Brain microvascular endothelial cell (primary cell): ENCODE measurements around the gene AKAP11.

Experiments
- DNase-seq: peaks from one replicate; pipeline ENCODE4 v3.0.0-alpha.2; 2020
- H3K27ac ChIP-seq: fragments of 250-450 bp; sonication (Bioruptor Pico); 2 replicates; pipeline ENCODE4 v1.5.1; 2020; ENCODE audit warnings: mild to moderate bottlenecking, moderate library complexity
- H3K27me3 ChIP-seq: fragments of 250-450 bp; sonication (Bioruptor Pico); replicated peaks from 2 replicates; pipeline ENCODE4 v1.5.1; 2020; ENCODE audit warnings: mild to moderate bottlenecking
- H3K36me3 ChIP-seq: fragments of 250-450 bp; sonication (Bioruptor Pico); replicated peaks from 2 replicates; pipeline ENCODE4 v1.5.1; 2020; ENCODE audit warnings: mild to moderate bottlenecking
- H3K4me3 ChIP-seq: 2 replicates; pipeline ENCODE4 v1.5.1; 2011; ENCODE audit warnings: low read depth, mild to moderate bottlenecking, control low read depth, low read length, moderate library complexity
- CTCF ChIP-seq: IDR thresholded peaks from 2 replicates; pipeline ENCODE4 v1.5.1; 2011; ENCODE audit warnings: low read depth, mild to moderate bottlenecking, moderate library complexity, low read length, control low read depth, inconsistent platforms; ENCODE audit errors: missing control alignments
- in situ Hi-C: cut with HindIII; loops from 2 replicates; pipeline ENCODE4 v1.10.0; 2017; ENCODE audit warnings: low sequenced_read_pairs, low pct_ligation_motif_present

The AKAP11 gene

GRCh38 chr13:42328672-42329071 is 56.7 kb downstream of the AKAP11 start:
- in situ Hi-C loops: no loop called here
- DNase-seq: no peak
- no peak overlapping the region for H3K4me3 ChIP-seq
- no peak for TF ChIP-seq CTCF
- H3K36me3 ChIP-seq: no peaks in the 10 kb centered on the region
- no peaks in the 10 kb centered on the region for H3K27me3 ChIP-seq
- H3K27ac ChIP-seq: no peak overlapping the region

GRCh38 chr13:42329239-42329638 is 57.3 kb downstream of the AKAP11 start:
- no peak overlapping the region for H3K4me3 ChIP-seq
- H3K36me3 ChIP-seq: no peaks in the 10 kb centered on the region
- H3K27ac ChIP-seq: no peak overlapping the region
- TF ChIP-seq CTCF: no peak
- H3K27me3 ChIP-seq: no peaks in the 10 kb centered on the region
- in situ Hi-C loops: no loop called here
- DNase-seq: no peak

- no peak for TF ChIP-seq CTCF
- H3K4me3 ChIP-seq: no peak overlapping the region
- DNase-seq: no peak
- H3K27ac ChIP-seq: no peak overlapping the region
- H3K27me3 ChIP-seq: no peaks in the 10 kb centered on the region
- in situ Hi-C loops: no loop called here
- no peaks in the 10 kb centered on the region for H3K36me3 ChIP-seq
These were observed 59.1 kb downstream of the AKAP11 start for GRCh38 chr13:42331009-42331408.

- peak; percentile 29 for DNase-seq
- H3K27ac ChIP-seq: no peak overlapping the region
- in situ Hi-C loops: no loop called here
- H3K27me3 ChIP-seq: no peaks in the 10 kb centered on the region
- H3K36me3 ChIP-seq: no peaks in the 10 kb centered on the region
- peak; percentile 81 for TF ChIP-seq CTCF
- H3K4me3 ChIP-seq: no peak overlapping the region
These were observed 61.8 kb downstream of the AKAP11 start for GRCh38 chr13:42333613-42334328.

- H3K27me3 ChIP-seq: no peaks in the 10 kb centered on the region
- no peaks in the 10 kb centered on the region for H3K36me3 ChIP-seq
- no peak for DNase-seq
- TF ChIP-seq CTCF: no peak
- no peak overlapping the region for H3K4me3 ChIP-seq
- in situ Hi-C loops: no loop called here
- H3K27ac ChIP-seq: no peak overlapping the region
These were observed 62.4 kb downstream of the AKAP11 start for GRCh38 chr13:42334329-42334706.

- no peaks in the 10 kb centered on the region for H3K36me3 ChIP-seq
- in situ Hi-C loops: no loop called here
- H3K4me3 ChIP-seq: no peak overlapping the region
- H3K27me3 ChIP-seq: no peaks in the 10 kb centered on the region
- peak overlapping the region; percentile 47 for H3K27ac ChIP-seq
- no peak for TF ChIP-seq CTCF
- DNase-seq: peak; percentile 25
These were observed 66.1 kb downstream of the AKAP11 start for GRCh38 chr13:42337808-42338600.
